ENCODE data around the gene ARMCX1. TPM values are rescaled to one million over a fixed set of nuclear protein-coding genes. Genes with fewer than 3 reads are reported as not detected.

ARMCX1 gene
- total and polyA plus RNA-seq, 2 experiments from 2014 or later: 26.9 to 28.0 TPM

GRCh38 chrX:101564651-101565050 is 14.3 kb downstream of the ARMCX1 start:
- Mint-ChIP-seq H3K4me3 (no peak overlapping the region), H3K27ac (no peak overlapping the region), H3K4me1 (no peaks in the 10 kb centered on the region), H3K27me3 (ENCODE audit: insufficient read depth, low read depth, poor library complexity) (peaks cover 2% of the 10 kb centered on the region), H3K36me3 (ENCODE audit: low read depth) (no peaks in the 10 kb centered on the region), H3K9me3 (peaks cover 2% of the 10 kb centered on the region; the same call in 2 of the 3 replicates)
- no peak for TF ChIP-seq CREB1 (CRISPR knock-in tag; IDR thresholded peaks at IDR 0.05; ENCODE audit: low read depth)
- TF ChIP-seq POLR2AphosphoS5 (IDR thresholded peaks at IDR 0.05; ENCODE audit: low read depth): no peak
- TF ChIP-seq CTCF (conservative IDR thresholded peaks at IDR 0.05; ENCODE audit: low read depth in 2 of 2): no peak
- no peak for TF ChIP-seq ZNF114 (CRISPR knock-in tag; IDR thresholded peaks at IDR 0.05)
- no peak for TF ChIP-seq REST (IDR thresholded peaks at IDR 0.05; ENCODE audit: unreplicated experiment)
- no peak for TF ChIP-seq STAT1 (IDR thresholded peaks at IDR 0.05; ENCODE audit: unreplicated experiment)
- TF ChIP-seq NANOG (IDR thresholded peaks at IDR 0.05; ENCODE audit: borderline replicate concordance): no peak
- TF ChIP-seq ZNF462 (CRISPR knock-in tag; IDR thresholded peaks at IDR 0.05): no peak
- TF ChIP-seq EZH2phosphoT487 (IDR thresholded peaks at IDR 0.05; ENCODE audit: unreplicated experiment): no peak
- TF ChIP-seq ZNF331 (CRISPR knock-in tag; IDR thresholded peaks at IDR 0.05; ENCODE audit: low read depth): no peak
- no peak for TF ChIP-seq JUNB (IDR thresholded peaks at IDR 0.05; ENCODE audit: unreplicated experiment)
- no peak for TF ChIP-seq EZH2 (IDR thresholded peaks at IDR 0.05; ENCODE audit: low read depth, unreplicated experiment)
- TF ChIP-seq ETS1 (IDR thresholded peaks at IDR 0.05): no peak
- Histone ChIP-seq H4K20me1 (replicated peaks; ENCODE audit: insufficient read depth) (no peaks in the 10 kb centered on the region), H3K4me1 (ENCODE audit: insufficient read depth) (no peaks in the 10 kb centered on the region), H3K4me2 (no peak overlapping the region), H3K27me3 (ENCODE audit: insufficient read depth) (no peaks in the 10 kb centered on the region), H3K79me2 (replicated peaks; ENCODE audit: insufficient read depth) (no peaks in the 10 kb centered on the region), H3F3A (replicated peaks; ENCODE audit: low read depth) (no peaks in the 10 kb centered on the region), H3K4me3 (no peak overlapping the region), H3K27ac (ENCODE audit: low read depth) (no peak overlapping the region), H2AFZ (no peak overlapping the region), H3K36me3 (ENCODE audit: insufficient read depth) (no peaks in the 10 kb centered on the region), H3K9me2 (ENCODE audit: insufficient read depth) (no peaks in the 10 kb centered on the region)
- ATAC-seq (no peak), DNase-seq (ENCODE audit: low spot score) (no peak)

Measured in GM23338 (cell line).